ENCODE measurements around the gene NFYC.

Gene NFYC

GRCh38 chr1:40739455-40740008 is 48.0 kb downstream of the NFYC start:
- DNase-seq (ENCODE audit: low read depth) = no peak

DNA sequence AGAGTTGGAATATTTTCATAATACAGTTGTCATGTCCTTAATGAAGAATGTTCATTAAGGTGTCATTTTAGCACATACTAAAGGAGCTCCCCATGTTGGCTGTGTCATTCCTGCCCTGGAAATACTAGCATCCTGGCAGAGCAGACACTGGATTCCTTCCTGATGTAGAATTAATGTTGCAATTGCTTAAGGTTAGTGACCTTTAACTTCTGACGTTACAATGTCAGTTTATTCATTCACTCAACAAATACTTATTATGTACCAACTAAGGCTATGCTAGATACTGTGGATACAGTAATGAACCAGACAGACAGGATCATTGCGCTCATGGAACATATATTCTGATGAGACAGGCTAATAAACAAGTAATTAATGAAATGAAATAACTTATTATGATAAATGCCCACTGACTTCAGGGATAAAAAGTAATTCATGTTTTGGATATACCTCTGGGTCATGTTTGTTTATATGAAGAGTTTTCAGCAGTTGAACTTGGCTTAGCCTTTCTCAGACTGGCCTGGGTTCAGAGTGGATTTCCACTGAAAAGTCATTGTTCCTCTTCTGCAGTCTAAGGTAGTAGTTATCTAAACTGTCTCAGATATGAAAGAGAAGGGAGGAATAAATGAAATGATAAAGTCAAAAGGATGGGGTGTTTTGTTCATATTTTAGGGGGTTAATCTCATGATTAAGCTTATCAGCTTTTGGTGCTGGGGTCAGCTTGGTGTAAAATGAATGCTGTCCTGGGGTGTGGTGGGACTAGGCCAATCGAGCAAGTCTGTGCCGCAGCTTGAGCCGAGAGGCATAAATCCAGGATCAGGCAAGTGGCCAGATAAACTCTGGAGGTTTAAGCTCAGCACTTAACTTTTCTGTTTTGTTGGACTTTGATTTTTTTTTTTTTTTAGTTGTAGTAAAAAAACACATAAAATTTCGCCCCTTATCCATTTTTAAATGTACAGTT is 48.8 kb downstream of the NFYC start:
- DNase-seq (ENCODE audit: low read depth) = no peak

GRCh38 chr1:40740997-40741736 is 49.7 kb downstream of the NFYC start:
- DNase-seq (ENCODE audit: low read depth) = no peak

- peak; percentile 3 for DNase-seq (ENCODE audit: low read depth)
These were observed 51.0 kb downstream of the NFYC start for GRCh38 chr1:40742363-40743061.

DNA sequence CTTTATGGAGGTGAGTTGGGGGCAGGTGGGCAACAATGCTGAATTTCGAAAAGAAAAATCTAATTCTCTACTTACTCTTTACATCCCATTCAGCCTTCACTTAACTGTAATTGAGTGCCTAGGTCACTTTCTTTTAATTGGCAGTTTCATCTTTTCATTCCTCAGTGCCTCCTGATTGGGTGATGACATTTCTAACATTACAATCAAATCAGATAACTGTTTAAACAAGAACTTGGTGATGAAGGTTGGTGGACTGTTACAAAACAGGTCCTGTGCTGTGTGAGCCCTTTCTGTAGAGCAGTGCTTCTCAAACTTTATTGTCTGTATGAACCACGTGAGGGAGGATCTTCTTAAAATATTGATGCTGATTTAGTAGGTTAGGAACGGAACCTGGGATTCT is 51.9 kb downstream of the NFYC start:
- no peak for DNase-seq (ENCODE audit: low read depth)

- DNase-seq (ENCODE audit: low read depth) = no peak
These were observed 52.4 kb downstream of the NFYC start for GRCh38 chr1:40743860-40744259.

DNA sequence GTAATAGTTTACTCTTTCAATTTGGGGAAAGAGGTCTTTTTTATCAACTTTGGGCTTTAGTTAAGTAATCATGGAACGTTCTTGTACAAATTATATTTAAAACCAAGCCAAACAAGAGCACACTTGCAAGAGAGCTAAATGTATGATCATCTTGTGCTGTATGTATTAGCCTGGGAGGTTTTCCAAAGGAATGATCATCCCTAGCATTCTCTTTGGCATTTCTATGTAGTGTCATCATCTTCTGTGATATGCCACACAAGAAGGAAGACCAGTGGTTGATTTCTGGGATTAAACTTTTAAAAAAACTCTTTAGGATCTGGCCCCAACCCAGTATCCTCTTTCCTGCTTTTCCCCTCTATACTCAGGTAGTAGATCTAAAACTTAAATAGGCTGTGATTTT is 53.7 kb downstream of the NFYC start:
- DNase-seq (ENCODE audit: low read depth) = no peak

DNA sequence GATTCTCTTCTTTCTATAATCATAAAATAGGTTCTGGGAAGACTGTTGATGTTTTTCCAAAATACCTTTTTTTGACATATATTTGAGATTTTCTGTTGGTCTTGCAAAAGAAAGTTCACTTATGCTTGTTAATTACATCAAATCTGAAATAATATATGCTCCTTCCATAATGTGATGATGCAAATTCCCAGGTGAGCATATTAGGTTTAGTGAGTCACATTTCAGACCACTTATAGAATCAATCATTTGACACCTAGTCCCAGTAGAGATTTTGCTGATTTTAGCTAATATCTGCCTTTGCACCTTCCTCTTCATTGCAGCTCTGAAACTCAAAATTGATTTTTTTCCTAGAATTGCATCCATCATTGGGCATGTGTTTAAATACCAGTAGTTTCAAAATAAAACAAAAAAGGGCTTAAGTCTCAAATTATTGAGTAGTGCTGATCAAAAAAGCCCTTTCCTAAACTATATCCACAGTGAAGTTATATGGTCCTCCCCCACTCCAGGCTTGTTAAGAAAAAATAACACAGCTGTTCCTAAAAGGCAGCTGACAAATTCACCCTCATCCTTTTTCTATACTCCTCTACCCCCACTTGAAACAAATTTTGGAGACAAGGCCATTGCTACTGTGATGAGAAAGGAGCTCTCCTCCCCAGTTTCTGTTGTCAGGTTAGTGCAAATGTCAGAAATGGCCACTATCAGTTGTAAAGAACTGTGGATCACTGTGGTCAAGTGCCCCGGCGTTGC is 55.0 kb downstream of the NFYC start:
- DNase-seq (ENCODE audit: low read depth) = no peak

- no peak for DNase-seq (ENCODE audit: low read depth)
These were observed 57.6 kb downstream of the NFYC start for GRCh38 chr1:40748841-40749718.

GRCh38 chr1:40749817-40750216 is 58.3 kb downstream of the NFYC start:
- no peak for DNase-seq (ENCODE audit: low read depth)

DNA sequence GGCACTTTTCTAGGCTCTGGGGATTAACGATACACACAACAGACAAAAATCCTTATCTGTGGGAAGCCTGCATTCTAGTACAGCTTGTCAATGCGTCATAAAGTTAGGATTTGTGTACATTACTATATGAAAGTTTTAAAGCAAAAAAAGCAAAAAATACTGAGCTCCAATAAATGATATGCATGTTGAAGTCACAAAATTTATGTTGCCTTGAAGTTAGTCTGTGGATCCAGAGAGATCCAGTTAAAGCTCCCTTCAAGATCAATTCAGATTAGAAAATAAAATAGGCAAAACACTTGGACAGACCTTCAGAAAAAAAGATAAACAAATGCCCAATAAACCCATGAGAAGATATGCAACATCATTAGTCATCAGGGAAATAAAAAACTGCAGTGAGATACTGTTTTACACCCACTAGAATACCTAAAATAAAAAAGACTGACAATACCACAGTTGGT is 59.0 kb downstream of the NFYC start:
- no peak for DNase-seq (ENCODE audit: low read depth)

DNA sequence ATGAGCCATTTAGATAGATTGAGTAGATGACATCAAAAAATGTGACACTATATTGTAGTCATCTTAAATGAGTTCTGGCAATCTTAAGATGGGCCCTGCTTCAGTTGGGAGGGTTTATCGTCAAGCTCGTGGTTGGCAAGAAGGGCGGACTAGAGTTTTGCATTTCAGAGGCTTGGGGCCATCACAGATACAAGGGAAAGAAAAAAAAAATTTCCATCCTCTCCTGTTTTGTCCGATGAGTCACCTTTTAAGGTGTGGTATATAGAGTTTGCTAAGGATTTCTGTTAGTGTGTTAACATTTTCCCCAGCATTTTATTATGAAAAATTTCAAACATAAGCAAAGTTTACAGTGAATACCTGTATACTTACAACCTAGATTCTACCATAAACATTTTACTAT is 60.3 kb downstream of the NFYC start:
- DNase-seq (ENCODE audit: low read depth) = no peak

DNA sequence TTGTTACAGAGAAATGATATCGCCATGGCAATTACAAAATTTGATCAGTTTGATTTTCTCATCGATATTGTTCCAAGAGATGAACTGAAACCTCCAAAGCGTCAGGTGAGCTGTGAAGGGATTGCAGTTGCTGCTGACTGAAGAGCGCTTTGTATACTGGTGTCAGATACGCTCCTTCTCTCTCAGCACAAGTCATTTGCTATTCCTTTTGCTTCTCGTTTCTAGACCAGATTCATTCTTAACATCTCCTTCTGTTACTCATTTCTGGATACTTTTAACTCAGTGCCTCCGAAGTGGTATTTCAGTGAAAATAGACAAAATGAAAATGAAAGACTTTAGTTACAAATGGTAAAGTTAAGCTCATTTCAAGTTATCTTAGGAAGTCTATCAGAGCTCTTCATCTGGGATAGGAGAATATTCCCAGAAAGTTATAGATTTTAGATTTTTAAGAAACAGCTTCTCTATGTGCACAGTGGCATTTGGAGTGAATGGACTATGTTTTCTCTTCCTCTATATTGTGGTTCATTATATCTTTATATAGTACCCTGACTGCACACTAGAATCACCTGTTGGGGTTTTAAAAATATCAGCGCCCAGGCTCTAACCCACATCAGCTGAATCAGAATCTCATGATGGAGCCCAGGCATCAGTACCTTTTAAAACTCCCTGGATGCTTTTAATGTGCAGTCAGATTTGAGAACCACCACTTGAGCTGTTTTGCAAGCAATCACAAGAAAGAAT is 61.8 kb downstream of the NFYC start:
- DNase-seq (ENCODE audit: low read depth) = no peak

DNA sequence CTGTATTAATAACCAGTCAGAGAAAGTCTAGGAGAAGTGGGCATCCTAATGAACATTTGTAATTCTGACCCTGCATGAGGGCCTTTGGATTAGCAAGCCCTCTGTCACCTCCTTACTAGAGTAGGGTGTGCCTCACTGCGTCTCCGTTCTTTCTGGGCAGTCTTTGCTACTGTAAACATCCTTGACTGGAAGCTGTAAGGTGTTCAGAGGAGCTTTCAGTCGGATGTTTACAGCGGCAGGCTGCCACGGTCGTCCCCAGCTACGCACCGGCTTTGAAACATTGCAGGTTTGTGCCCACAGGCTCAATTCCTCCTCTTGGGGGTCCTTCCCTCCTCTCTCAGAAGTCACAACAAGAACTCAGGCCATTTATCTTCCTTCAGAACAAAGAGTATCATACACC is 62.7 kb downstream of the NFYC start:
- no peak for DNase-seq (ENCODE audit: low read depth)

- no peak for DNase-seq (ENCODE audit: low read depth)
These were observed 63.6 kb downstream of the NFYC start for GRCh38 chr1:40755067-40755466.

GRCh38 chr1:40756523-40756922 is 65.0 kb downstream of the NFYC start:
- DNase-seq (ENCODE audit: low read depth) = no peak

GRCh38 chr1:40757084-40757483 is 65.6 kb downstream of the NFYC start:
- DNase-seq (ENCODE audit: low read depth) = no peak

- DNase-seq (ENCODE audit: low read depth) = no peak
These were observed 66.5 kb downstream of the NFYC start for GRCh38 chr1:40758004-40758403.

DNA sequence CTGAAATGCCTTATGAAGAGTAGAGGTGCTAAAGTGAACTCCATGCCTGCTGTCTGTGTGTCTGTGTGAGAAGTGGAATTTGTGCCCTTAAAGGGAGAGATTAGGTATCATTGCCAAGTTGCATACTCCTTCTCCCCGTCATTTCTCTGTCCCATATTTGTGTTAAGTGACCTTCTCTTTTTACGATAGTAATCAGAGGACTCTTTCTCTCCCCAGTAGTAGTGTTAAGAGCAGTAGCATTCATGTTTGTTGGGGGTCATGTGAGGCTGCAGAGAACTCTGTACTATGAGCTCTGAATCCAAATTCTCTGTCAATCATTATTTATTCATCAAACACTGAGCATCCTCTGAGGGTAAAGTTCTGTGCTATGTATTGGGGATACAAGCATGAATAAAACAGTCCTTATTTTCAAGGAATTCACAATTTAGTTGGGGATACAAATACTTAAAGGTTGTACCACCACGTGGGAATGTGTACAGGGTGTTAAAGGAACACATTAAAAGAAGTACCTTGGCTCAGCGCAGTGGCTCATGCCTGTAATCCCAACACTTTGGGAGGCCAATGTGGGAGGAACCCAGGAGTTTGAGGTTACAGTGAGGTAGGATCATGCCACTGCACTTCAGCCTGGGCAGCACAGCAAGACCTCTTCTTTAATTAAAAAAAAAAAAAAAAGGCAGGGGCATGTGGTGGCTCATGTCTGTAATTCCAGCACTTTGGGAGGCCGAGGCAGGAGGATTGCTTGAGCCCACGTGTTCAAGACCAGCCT is 67.3 kb downstream of the NFYC start:
- DNase-seq (ENCODE audit: low read depth) = no peak
